ENCODE measurements around the gene PTPN3. TPM values are rescaled to one million over a fixed set of nuclear protein-coding genes. Genes with fewer than 3 reads are reported as not detected.

The PTPN3 gene
- total RNA-seq, 1 donor = under 0.01 TPM

- Histone ChIP-seq H3K9me3 (ENCODE audit: low read depth, low read length) (no peaks in the 10 kb centered on the region), H3K27me3 (ENCODE audit: insufficient read depth, low read length) (peaks cover 20% of the 10 kb centered on the region), H3K4me1 (ENCODE audit: insufficient read depth, low read length) (no peaks in the 10 kb centered on the region), H3K4me3 (ENCODE audit: low read length) (no peak overlapping the region)
Measured at GRCh38 chr9:109491590-109491989, 6.5 kb downstream of the PTPN3 start.

DNA sequence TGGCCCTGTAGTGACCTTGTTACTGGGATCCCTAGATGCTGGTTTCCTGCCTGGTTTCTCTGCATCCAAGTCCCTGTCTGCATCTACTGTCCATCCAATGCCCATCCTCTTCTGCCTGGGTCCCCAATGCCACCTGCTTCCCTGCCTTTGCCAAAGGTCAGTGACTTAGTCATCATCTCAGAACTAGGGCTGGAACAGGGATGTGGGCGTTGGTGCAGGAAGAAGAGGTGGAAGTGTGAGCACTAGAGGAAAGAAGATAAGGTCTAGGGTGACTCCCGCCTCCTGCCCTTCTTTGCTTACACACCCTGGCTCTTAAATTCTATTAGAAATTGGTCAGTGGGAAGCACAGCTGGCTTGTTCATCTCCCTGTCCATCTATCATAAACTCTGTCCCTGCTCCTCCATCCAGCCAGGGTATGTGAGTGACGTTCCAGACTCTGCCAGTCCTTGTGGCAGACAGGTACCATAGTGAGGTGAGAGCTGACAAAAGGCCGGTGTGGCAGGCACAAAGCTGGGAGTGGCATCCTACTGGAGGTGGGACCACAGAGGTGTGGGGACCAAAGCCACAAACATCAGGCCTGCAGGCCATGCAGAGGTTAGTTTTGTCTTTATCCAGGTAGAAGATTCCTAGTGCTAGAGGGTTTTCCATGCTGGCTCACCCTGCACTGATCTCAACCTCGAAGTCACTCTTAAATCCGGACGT lies 9.2 kb downstream of the PTPN3 start:
- H3K4me1 ChIP-seq (ENCODE audit: insufficient read depth, low read length) = no peaks in the 10 kb centered on the region
- no peaks in the 10 kb centered on the region for H3K9me3 ChIP-seq (ENCODE audit: low read depth, low read length)
- no peak overlapping the region for H3K4me3 ChIP-seq (ENCODE audit: low read length)
- H3K27me3 ChIP-seq (ENCODE audit: insufficient read depth, low read length) = peaks cover 5% of the 10 kb centered on the region

DNA sequence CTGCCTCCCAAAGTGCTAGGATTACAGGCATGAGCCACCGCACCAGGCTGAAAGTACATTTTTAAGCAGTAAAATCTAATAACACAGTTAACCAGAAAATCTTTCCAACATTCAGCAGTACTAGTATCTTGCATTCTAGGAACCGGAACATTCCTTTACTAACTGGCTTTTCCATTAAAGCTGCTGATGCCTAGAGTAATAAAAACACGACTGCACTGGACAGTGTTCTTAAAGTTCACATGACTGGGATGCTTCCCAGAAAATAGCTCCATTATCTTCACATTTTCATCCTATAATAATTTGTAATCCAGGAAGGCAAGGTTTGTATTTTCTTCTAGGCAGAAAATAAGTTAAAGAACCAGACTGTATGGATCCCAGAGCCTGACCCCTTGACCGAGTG lies 9.8 kb downstream of the PTPN3 start:
- Histone ChIP-seq H3K4me1 (ENCODE audit: insufficient read depth, low read length) (no peaks in the 10 kb centered on the region), H3K4me3 (ENCODE audit: low read length) (no peak overlapping the region), H3K27me3 (ENCODE audit: insufficient read depth, low read length) (peaks cover 4% of the 10 kb centered on the region)

GRCh38 chr9:109487247-109487646 lies 10.9 kb downstream of the PTPN3 start:
- Histone ChIP-seq H3K4me1 (ENCODE audit: insufficient read depth, low read length) (no peaks in the 10 kb centered on the region), H3K27me3 (ENCODE audit: insufficient read depth, low read length) (no peaks in the 10 kb centered on the region), H3K4me3 (ENCODE audit: low read length) (no peak overlapping the region), H3K9me3 (ENCODE audit: low read depth, low read length) (no peaks in the 10 kb centered on the region)

More for the DNA sequence above, 9.8 kb downstream of the PTPN3 start:
- no peaks in the 10 kb centered on the region for H3K9me3 ChIP-seq (ENCODE audit: low read depth, low read length)

GRCh38 chr9:109483744-109484429 lies 14.2 kb downstream of the PTPN3 start:
- Histone ChIP-seq H3K9me3 (ENCODE audit: low read depth, low read length) (no peaks in the 10 kb centered on the region), H3K4me1 (ENCODE audit: insufficient read depth, low read length) (no peaks in the 10 kb centered on the region), H3K27me3 (ENCODE audit: insufficient read depth, low read length) (peaks cover 2% of the 10 kb centered on the region), H3K4me3 (ENCODE audit: low read length) (no peak overlapping the region)

DNA sequence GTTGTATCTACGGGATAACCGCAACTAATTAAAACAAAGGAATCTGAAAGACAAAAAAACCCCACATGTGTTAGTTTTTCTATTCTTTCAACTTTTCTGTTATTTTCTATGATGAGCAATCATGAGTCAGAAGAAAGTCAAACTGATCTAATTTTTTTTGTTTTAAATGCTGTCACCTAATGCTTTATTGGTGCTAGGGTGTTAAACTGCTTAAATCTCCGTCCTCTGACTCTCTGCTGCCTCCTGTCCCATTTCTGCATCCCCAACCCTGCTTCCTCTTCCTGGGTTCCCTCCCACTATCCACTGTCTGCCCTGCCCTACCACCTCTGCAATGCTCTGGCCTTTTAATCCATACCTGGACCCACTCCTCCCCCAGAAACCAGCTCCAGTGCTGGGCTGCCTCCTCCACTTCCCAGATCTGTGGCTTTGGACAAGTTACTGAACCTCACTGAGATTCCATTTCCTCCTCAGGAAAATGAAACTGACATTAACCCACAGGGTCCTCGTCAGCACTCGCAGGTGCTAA lies 15.7 kb downstream of the PTPN3 start:
- H3K4me1 ChIP-seq (ENCODE audit: insufficient read depth, low read length) = no peaks in the 10 kb centered on the region
- no peaks in the 10 kb centered on the region for H3K9me3 ChIP-seq (ENCODE audit: low read depth, low read length)
- no peak overlapping the region for H3K4me3 ChIP-seq (ENCODE audit: low read length)
- peaks cover 2% of the 10 kb centered on the region for H3K27me3 ChIP-seq (ENCODE audit: insufficient read depth, low read length)

DNA sequence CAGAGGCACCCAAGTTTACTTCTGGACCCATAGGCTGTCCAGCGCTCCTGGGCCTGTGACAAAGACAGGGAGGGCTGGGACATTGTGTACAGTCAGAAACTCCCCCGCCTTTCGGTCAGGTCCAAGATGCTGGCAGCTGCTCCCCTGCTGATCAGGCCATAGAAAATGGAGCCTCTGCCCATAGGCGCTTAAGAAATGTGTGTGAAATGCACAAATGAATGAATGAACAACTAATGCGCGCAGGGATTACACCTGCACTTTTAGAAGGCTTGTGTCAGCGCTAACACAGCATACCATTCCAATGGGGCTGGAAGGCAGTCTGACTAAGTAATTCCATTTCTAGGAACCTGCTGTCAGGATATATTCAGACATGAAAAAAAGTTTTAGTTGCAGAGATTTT lies 16.3 kb downstream of the PTPN3 start:
- H3K9me3 ChIP-seq (ENCODE audit: low read depth, low read length) = no peaks in the 10 kb centered on the region
- H3K4me3 ChIP-seq (ENCODE audit: low read length) = no peak overlapping the region
- peaks cover 2% of the 10 kb centered on the region for H3K27me3 ChIP-seq (ENCODE audit: insufficient read depth, low read length)
- no peaks in the 10 kb centered on the region for H3K4me1 ChIP-seq (ENCODE audit: insufficient read depth, low read length)

- H3K9me3 ChIP-seq (ENCODE audit: low read depth, low read length) = no peaks in the 10 kb centered on the region
- no peaks in the 10 kb centered on the region for H3K4me1 ChIP-seq (ENCODE audit: insufficient read depth, low read length)
- H3K27me3 ChIP-seq (ENCODE audit: insufficient read depth, low read length) = peaks cover 2% of the 10 kb centered on the region
- H3K4me3 ChIP-seq (ENCODE audit: low read length) = no peak overlapping the region
Measured at GRCh38 chr9:109479822-109480221, 18.3 kb downstream of the PTPN3 start.

DNA sequence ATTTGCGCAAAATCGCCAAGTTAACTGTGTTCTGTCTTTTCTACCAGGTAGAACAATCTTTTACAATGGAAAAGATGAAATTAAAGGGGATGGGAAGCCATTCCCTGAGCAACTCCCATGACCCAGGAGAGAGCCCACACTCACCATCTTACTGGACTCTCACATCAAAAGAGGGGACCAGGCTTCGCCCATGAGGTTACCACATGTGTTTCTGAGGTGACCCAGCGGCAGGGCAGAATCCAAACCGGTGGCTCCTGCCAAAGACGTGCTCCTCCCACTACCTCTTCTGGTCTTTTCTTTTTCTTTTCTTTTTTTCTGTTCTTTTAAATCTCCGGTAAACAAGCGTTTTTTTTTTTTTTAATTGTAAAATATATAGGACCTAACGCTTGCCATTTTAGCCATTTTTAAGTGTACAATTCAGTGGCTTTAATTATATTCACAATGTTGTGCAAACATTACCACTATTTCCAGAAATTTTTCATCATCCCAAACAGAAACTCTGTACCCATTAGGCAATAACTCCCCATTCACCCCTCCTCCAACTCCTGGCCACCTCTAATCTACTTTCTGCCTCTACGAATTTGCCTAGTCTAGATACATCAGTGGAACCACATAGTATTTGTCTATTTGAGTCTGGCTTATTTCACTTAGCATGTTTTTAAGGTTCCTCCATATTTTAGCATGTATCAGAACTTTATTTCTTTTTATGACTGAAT lies 19.3 kb downstream of the PTPN3 start:
- Histone ChIP-seq H3K4me1 (ENCODE audit: insufficient read depth, low read length) (no peaks in the 10 kb centered on the region), H3K9me3 (ENCODE audit: low read depth, low read length) (no peaks in the 10 kb centered on the region), H3K27me3 (ENCODE audit: insufficient read depth, low read length) (peaks cover 7% of the 10 kb centered on the region), H3K4me3 (ENCODE audit: low read length) (no peak overlapping the region)

DNA sequence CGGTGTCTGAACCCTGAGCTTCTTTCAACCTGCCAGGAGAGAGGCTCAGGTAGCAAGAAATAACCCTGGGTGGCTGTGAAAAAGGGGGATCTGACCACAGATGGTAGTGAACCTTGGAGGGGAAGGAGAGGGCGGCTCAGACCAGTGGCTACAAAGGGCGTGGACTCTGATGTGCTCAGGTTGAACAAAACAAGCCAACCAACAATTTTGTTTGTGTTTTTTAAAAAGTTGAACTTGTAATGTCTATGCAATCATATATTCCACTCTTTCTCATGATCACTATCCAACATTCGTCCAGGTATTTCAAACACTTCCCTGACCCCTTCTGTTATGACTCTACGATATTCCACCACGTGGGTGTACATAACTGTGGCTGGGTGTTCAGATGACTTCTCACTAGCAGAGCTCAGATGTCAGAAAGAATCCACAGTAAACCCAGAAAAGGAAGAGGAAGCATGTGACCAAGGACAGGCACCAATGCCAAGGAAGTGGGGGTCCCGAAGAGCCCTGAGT lies 20.0 kb downstream of the PTPN3 start:
- H3K4me3 ChIP-seq (ENCODE audit: low read length) = no peak overlapping the region
- no peaks in the 10 kb centered on the region for H3K4me1 ChIP-seq (ENCODE audit: insufficient read depth, low read length)
- H3K9me3 ChIP-seq (ENCODE audit: low read depth, low read length) = no peaks in the 10 kb centered on the region
- peaks cover 14% of the 10 kb centered on the region for H3K27me3 ChIP-seq (ENCODE audit: insufficient read depth, low read length)

- H3K4me1 ChIP-seq (ENCODE audit: insufficient read depth, low read length) = no peaks in the 10 kb centered on the region
- H3K4me3 ChIP-seq (ENCODE audit: low read length) = no peak overlapping the region
- H3K27me3 ChIP-seq (ENCODE audit: insufficient read depth, low read length) = peaks cover 21% of the 10 kb centered on the region
- no peaks in the 10 kb centered on the region for H3K9me3 ChIP-seq (ENCODE audit: low read depth, low read length)
Measured at GRCh38 chr9:109477258-109478050, 20.7 kb downstream of the PTPN3 start.

GRCh38 chr9:109476642-109477257 lies 21.4 kb downstream of the PTPN3 start:
- Histone ChIP-seq H3K4me1 (ENCODE audit: insufficient read depth, low read length) (no peaks in the 10 kb centered on the region), H3K9me3 (ENCODE audit: low read depth, low read length) (no peaks in the 10 kb centered on the region), H3K4me3 (ENCODE audit: low read length) (no peak overlapping the region), H3K27me3 (ENCODE audit: insufficient read depth, low read length) (peaks cover 24% of the 10 kb centered on the region)

DNA sequence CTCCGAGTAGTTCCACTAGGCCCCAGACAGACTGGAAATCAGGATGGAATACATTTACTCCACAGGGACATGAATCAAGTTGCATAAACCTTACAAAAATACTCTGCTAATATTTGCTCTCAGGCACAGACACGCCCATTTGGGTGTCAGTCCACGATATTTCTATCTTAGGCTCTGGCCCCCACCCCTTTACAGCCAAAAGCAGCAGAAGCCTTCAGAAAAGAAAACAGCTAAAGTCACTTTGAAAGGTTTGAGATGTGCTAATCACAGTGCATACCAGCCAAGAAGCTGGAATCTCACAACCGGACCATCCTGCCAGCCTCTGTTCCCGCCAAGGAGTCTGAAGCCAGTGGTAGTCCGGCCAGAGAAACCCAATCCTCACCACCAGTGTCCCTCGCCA lies 22.6 kb downstream of the PTPN3 start:
- Histone ChIP-seq H3K27me3 (ENCODE audit: insufficient read depth, low read length) (peaks cover 29% of the 10 kb centered on the region), H3K9me3 (ENCODE audit: low read depth, low read length) (no peaks in the 10 kb centered on the region), H3K4me3 (ENCODE audit: low read length) (no peak overlapping the region), H3K4me1 (ENCODE audit: insufficient read depth, low read length) (no peaks in the 10 kb centered on the region)

DNA sequence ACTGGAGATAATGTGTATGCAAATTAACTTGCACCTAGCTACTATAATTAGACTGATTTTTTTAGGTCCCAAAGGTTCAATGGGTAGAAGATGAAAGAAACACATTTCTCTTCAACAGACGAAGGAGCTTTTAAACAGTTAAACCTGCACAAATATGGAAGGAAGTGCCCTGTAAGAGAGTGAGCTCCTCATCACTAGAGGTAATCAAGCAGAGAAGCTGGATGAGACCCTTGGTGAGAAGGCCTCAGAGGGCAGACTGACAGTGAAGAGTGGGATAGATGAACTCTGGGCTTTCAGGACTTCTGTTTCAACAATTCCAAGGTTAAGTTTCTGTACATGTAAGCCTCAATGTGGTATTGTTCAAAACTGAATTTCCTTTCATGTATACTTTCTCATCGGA lies 23.2 kb downstream of the PTPN3 start:
- Histone ChIP-seq H3K27me3 (ENCODE audit: insufficient read depth, low read length) (peaks cover 30% of the 10 kb centered on the region), H3K4me3 (ENCODE audit: low read length) (no peak overlapping the region), H3K4me1 (ENCODE audit: insufficient read depth, low read length) (no peaks in the 10 kb centered on the region), H3K9me3 (ENCODE audit: low read depth, low read length) (no peaks in the 10 kb centered on the region)
